ENCODE data around the gene DQX1.

Gene DQX1

DNA sequence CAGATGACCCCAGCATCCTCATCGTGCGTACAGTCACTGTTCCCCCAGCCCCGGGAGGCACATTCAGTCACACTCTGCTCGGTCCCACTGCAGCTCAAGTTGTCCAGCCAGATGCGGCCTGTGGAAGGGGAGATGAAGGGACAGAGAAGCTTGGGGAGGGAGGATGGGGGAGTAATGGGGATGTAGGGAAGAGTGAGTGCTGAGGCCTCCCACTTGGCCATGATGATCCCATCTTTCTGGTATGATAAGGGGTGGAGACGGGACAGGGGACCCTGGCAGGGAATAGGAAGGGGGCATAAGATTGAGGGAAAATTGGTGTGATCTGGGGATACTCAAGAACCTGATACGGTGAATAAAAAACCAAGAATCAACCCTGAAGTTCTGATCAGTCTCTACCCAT lies 24.2 kb upstream of the DQX1 start:
- no peak for DNase-seq (ENCODE audit: low spot score in 2 of 2)

DNA sequence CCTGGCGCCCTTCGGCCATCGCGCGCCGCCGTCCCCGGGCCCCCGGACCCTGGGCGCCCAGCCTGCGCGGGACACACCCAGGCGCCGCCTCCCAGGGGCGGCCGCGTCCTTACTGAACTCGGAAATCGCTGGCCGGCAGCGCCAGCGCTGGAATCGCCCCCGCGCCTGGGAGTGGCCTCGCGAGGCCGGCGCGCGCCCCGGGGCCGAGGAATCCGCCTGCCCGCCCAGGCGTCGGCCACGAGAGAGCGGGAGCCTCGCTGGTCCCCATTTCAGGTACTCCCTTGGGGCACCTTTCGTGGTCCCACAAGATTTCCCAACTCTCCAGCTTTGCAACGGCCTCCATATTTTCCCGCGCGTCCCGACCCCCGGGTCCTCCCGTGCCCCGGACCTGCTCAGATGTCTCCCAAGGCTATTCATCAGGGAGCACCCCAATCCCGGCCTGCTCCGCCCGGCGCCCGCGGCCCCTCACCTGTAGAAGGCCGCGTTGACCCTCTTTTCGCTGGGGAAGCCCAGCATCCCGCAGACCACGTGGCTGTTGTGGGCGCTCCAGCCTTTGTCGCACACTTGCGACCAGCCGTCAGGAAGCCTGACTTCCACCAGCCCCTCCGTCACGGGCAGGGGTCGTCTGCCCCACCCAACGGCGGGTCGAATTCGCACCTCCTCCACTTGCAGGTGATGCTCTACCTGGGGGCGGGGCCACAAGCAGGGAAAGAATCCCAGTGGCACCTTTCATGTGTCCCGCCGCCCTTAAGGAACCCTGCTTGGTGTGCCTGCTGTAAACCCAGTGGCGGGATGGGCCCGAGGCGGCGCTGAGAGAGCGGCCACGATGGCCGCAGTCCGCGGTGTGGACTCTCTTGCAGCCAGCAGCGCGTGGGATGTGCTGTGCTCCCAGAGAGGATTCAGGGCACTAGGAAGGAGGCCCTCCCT lies 23.1 kb upstream of the DQX1 start:
- Histone ChIP-seq H3K27me3 (ENCODE audit: low read depth) (no peaks in the 10 kb centered on the region), H3K4me3 (peak overlapping the region; percentile 45)
- peak; percentile 59 to 80 for DNase-seq (ENCODE audit: low spot score in 2 of 2)

More for the DNA sequence above, 24.2 kb upstream of the DQX1 start:
- Histone ChIP-seq H3K27me3 (ENCODE audit: low read depth) (no peaks in the 10 kb centered on the region), H3K36me3 (replicated peaks) (no peaks in the 10 kb centered on the region), H3K4me1 (peaks cover 24% of the 10 kb centered on the region), H3K9me3 (no peaks in the 10 kb centered on the region), H3K4me3 (peak overlapping the region; percentile 45)
- in situ Hi-C loops (cut with MboI; ENCODE audit: low sequenced_read_pairs): no loop called here

GRCh38 chr2:74548285-74548899 lies 22.4 kb upstream of the DQX1 start:
- peak in 1 of 2 experiments; percentile 4 for DNase-seq (ENCODE audit: low spot score in 2 of 2)
- H3K4me3 ChIP-seq: peak overlapping the region; percentile 45
- no peaks in the 10 kb centered on the region for H3K36me3 ChIP-seq (replicated peaks)
- H3K9me3 ChIP-seq: no peaks in the 10 kb centered on the region
- H3K27me3 ChIP-seq (ENCODE audit: low read depth): no peaks in the 10 kb centered on the region
- in situ Hi-C loops (cut with MboI; ENCODE audit: low sequenced_read_pairs): no loop called here
- H3K4me1 ChIP-seq: peaks cover 20% of the 10 kb centered on the region

More for the DNA sequence above, 23.1 kb upstream of the DQX1 start:
- Histone ChIP-seq H3K9me3 (no peaks in the 10 kb centered on the region), H3K36me3 (replicated peaks) (no peaks in the 10 kb centered on the region), H3K4me1 (peaks cover 24% of the 10 kb centered on the region)
- in situ Hi-C loops (cut with MboI; ENCODE audit: low sequenced_read_pairs): no loop called here

- no peak overlapping the region for H3K4me3 ChIP-seq
- H3K9me3 ChIP-seq: no peaks in the 10 kb centered on the region
- H3K4me1 ChIP-seq: peaks cover 12% of the 10 kb centered on the region
- no peaks in the 10 kb centered on the region for H3K36me3 ChIP-seq (replicated peaks)
- no peaks in the 10 kb centered on the region for H3K27me3 ChIP-seq (ENCODE audit: low read depth)
- DNase-seq (ENCODE audit: low spot score in 2 of 2): no peak
- in situ Hi-C loops (cut with MboI; ENCODE audit: low sequenced_read_pairs): no loop called here
Observed at GRCh38 chr2:74546004-74546403, 20.0 kb upstream of the DQX1 start.

DNA sequence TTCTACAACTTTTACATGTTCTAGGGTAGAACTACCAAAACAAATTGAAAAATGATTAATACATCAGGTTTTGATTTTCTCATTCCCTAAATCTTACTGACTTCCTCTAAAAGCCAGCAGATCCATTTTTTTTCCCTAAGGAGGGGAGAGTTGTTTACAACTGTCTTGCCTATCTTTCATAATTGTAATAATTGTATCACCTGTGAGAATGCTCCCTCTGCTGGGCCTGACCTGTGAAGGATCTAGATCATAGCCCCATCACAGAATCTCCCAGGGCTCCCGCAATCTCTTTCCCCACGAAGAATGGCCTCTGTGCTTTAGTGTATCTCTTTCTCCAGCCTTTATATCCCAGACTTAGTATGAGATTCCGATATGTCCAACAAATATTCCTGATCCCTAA lies 18.6 kb upstream of the DQX1 start:
- no peak overlapping the region for H3K4me3 ChIP-seq
- H3K4me1 ChIP-seq: peaks cover 3% of the 10 kb centered on the region
- no peak for DNase-seq (ENCODE audit: low spot score in 2 of 2)
- H3K9me3 ChIP-seq: no peaks in the 10 kb centered on the region
- no peaks in the 10 kb centered on the region for H3K27me3 ChIP-seq (ENCODE audit: low read depth)
- in situ Hi-C loops (cut with MboI; ENCODE audit: low sequenced_read_pairs): no loop called here
- no peaks in the 10 kb centered on the region for H3K36me3 ChIP-seq (replicated peaks)

DNA sequence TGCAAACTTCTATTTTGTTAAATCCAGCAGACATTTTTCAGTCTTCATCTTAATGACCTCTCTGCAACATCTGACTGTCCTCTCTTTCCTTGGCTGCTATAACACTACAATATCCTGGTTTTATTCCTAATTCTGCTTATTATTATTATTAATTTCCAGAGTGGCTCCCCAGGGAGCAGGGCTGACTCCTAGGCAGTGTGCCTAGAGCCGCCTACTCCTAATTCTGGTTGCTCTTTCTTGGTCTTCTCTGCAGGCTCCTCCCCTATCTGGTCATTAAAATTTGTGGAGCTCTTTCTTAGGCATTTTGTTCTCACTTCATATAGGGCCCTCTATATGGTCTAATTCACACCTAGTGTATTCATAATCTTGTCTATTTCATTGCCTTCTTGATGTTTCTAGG lies 16.9 kb upstream of the DQX1 start:
- no peak overlapping the region for H3K4me3 ChIP-seq
- H3K4me1 ChIP-seq: no peaks in the 10 kb centered on the region
- in situ Hi-C loops (cut with MboI; ENCODE audit: low sequenced_read_pairs): no loop called here
- H3K9me3 ChIP-seq: no peaks in the 10 kb centered on the region; the same call in 1 of the 2 replicates
- no peaks in the 10 kb centered on the region for H3K27me3 ChIP-seq (ENCODE audit: low read depth)
- no peaks in the 10 kb centered on the region for H3K36me3 ChIP-seq (replicated peaks)
- DNase-seq (ENCODE audit: low spot score in 2 of 2): no peak

DNA sequence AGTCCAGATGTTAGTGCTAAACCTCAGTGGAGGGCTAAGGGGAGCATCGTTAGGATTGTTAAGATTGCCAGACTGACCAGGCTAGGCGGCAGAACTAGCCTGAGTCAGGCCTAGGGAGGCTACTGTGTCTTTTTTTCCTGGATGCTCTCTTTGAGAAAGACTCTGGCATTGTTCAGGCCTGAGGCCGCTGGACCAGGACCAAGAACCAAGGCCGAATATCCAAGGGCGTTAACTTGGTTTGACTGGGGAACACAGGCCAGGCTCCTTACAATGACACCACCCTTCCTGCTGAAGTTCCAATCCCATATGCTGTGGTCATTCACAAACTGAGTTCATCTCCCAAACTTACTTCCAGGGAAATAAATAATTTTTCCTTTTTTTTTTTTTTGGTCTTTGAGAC lies 14.3 kb upstream of the DQX1 start:
- H3K9me3 ChIP-seq: no peaks in the 10 kb centered on the region; the same call in 1 of the 2 replicates
- in situ Hi-C loops (cut with MboI; ENCODE audit: low sequenced_read_pairs): no loop called here
- no peaks in the 10 kb centered on the region for H3K4me1 ChIP-seq
- no peak overlapping the region for H3K4me3 ChIP-seq
- no peaks in the 10 kb centered on the region for H3K36me3 ChIP-seq (replicated peaks)
- H3K27me3 ChIP-seq (ENCODE audit: low read depth): no peaks in the 10 kb centered on the region
- DNase-seq (ENCODE audit: low spot score in 2 of 2): no peak

- H3K4me3 ChIP-seq: no peak overlapping the region
- no peak for DNase-seq (ENCODE audit: low spot score in 2 of 2)
- H3K27me3 ChIP-seq (ENCODE audit: low read depth): no peaks in the 10 kb centered on the region
- H3K9me3 ChIP-seq: no peaks in the 10 kb centered on the region; the same call in 1 of the 2 replicates
- in situ Hi-C loops (cut with MboI; ENCODE audit: low sequenced_read_pairs): no loop called here
- no peaks in the 10 kb centered on the region; the same call in 1 of the 2 replicates for H3K36me3 ChIP-seq (replicated peaks)
- no peaks in the 10 kb centered on the region for H3K4me1 ChIP-seq
Observed at GRCh38 chr2:74538881-74539339, 12.9 kb upstream of the DQX1 start.

DNA sequence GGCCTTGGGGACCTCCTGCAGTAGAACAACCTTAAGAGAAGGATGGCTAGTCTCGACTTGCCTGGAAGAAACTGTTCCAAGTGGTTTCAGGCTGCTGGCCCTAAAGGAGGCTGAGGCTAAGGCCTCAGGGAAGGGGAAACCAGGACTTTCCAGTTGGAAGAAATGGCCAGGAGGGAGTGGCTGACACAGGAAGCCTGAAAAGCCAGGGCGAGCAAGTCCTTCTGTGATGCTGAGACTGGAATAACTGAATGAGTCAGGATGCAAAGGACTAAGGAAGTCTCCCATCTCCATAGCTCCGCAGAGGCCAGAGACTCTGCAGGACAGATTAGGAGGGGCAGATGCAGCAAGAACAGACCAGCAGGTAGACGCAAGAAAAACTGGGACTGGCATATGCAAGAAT lies 11.1 kb upstream of the DQX1 start:
- Histone ChIP-seq H3K4me3 (no peak overlapping the region), H3K27me3 (ENCODE audit: low read depth) (no peaks in the 10 kb centered on the region), H3K4me1 (no peaks in the 10 kb centered on the region), H3K9me3 (no peaks in the 10 kb centered on the region; the same call in 1 of the 2 replicates), H3K36me3 (replicated peaks) (peaks cover 17% of the 10 kb centered on the region)
- in situ Hi-C loops (cut with MboI; ENCODE audit: low sequenced_read_pairs): no loop called here
- no peak for DNase-seq (ENCODE audit: low spot score in 2 of 2)

DNA sequence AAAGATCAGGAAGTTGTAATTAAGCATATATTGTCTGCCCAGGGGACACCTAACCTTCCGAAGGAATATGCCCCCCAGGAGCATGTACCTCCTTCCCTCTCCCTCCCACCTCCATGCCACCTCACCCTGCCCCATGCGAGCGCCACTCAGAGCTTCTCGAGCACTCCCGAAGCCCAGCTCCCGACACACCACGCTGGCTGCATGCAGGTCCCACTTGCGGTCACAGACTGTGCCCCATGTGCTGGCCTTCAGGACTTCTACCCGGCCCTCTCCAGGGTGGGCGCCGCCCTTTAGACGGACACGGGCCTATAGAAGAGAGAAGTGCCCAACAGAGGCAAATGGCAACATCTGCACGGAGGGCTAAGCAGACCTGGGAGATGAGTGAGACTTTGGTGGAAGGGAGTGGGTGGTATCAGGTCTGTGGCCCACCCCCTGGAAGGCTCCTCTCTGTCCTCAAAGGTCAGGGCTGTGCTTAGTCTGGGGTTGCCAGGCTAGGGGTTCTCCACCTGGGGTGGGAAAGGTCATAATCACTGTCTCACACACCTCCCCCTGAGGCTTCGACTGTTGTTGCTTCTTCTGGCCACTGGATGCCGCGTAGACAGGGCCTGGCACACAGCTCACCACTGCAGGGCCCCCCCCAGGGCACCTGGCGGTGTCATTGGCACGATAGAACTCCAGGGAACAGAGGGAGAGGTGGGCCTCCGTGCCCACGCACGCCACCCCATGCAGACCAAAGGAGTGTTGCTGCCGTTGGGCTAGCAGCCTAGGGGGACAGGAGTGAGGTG lies 10.3 kb upstream of the DQX1 start:
- DNase-seq (ENCODE audit: low spot score in 2 of 2): no peak
- no peak overlapping the region for H3K4me3 ChIP-seq
- H3K27me3 ChIP-seq (ENCODE audit: low read depth): no peaks in the 10 kb centered on the region
- in situ Hi-C loops (cut with MboI; ENCODE audit: low sequenced_read_pairs): no loop called here
- H3K36me3 ChIP-seq (replicated peaks): peaks cover 24% of the 10 kb centered on the region
- no peaks in the 10 kb centered on the region; the same call in 1 of the 2 replicates for H3K9me3 ChIP-seq
- H3K4me1 ChIP-seq: peaks cover under 1% of the 10 kb centered on the region; the same call in 1 of the 2 replicates

GRCh38 chr2:74535440-74535965 lies 9.5 kb upstream of the DQX1 start:
- Histone ChIP-seq H3K9me3 (no peaks in the 10 kb centered on the region; the same call in 1 of the 2 replicates), H3K4me1 (peaks cover 5% of the 10 kb centered on the region), H3K4me3 (no peak overlapping the region), H3K36me3 (replicated peaks) (peaks cover 29% of the 10 kb centered on the region), H3K27me3 (ENCODE audit: low read depth) (no peaks in the 10 kb centered on the region)
- no peak for DNase-seq (ENCODE audit: low spot score in 2 of 2)
- in situ Hi-C loops (cut with MboI; ENCODE audit: low sequenced_read_pairs): no loop called here

DNA sequence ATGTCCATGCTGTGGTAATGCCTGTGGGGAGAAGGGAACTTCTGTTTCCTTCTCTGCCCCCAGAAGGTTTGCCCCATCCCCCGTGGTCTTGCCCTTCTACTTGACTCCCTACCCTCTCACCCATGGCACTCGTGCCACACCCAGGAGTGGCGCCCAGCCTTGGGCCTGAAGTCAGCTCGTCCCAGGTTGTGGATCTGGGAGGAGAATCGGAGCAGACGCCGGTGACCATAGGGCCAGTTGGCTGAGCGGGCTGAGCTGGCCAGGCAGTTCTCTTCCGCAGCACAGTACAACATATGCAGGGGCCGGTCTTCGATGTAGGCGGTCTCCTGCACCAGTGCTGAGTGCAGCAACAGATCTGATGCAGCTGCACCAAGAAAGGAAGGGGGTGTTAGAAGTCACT lies 8.4 kb upstream of the DQX1 start:
- no peak overlapping the region for H3K4me3 ChIP-seq
- H3K9me3 ChIP-seq: no peaks in the 10 kb centered on the region; the same call in 1 of the 2 replicates
- peaks cover 29% of the 10 kb centered on the region for H3K36me3 ChIP-seq (replicated peaks)
- peaks cover 5% of the 10 kb centered on the region for H3K4me1 ChIP-seq
- H3K27me3 ChIP-seq (ENCODE audit: low read depth): no peaks in the 10 kb centered on the region
- in situ Hi-C loops (cut with MboI; ENCODE audit: low sequenced_read_pairs): no loop called here
- DNase-seq (ENCODE audit: low spot score in 2 of 2): no peak

GRCh38 chr2:74533464-74533863 lies 7.4 kb upstream of the DQX1 start:
- H3K4me3 ChIP-seq: no peak overlapping the region
- in situ Hi-C loops (cut with MboI; ENCODE audit: low sequenced_read_pairs): no loop called here
- H3K27me3 ChIP-seq (ENCODE audit: low read depth): no peaks in the 10 kb centered on the region
- H3K36me3 ChIP-seq (replicated peaks): peaks cover 32% of the 10 kb centered on the region
- peaks cover 6% of the 10 kb centered on the region for H3K4me1 ChIP-seq
- no peak for DNase-seq (ENCODE audit: low spot score in 2 of 2)
- no peaks in the 10 kb centered on the region for H3K9me3 ChIP-seq

Measured in HAP-1 (cell line).